ENCODE results near the gene MMP2. TPM values are rescaled to one million over a fixed set of nuclear protein-coding genes. Genes with fewer than 3 reads are reported as not detected.

Gene MMP2
- total and polyA plus RNA-seq, 2 of the 8 experiments (the other 6 are each of a cell fraction or from before 2014, with no cell fraction given), result 33.6 to 58.2 TPM

DNA sequence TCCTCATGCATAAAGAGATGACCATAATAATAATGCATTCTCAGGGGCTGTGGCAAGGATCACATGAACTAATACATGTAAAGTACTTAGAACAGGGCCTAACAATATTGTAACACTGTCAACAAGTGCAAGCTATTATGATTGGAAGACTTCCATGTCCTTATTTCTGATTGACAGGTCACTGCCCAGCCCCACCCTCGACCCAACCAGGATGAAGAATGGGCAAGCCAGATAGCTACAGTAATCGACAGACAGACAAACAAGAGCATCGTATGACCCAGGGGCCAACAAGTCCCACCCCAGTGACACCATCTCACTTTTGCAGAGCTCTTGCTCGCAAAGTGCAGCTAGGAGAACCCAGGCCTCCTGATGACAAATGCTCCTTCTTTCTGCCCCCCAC, 14.6 kb upstream of the MMP2 start:
- no peak overlapping the region for H4K5ac ChIP-seq (ENCODE audit: insufficient read length, low read depth, low read length)
- no peak overlapping the region for H2BK120ac ChIP-seq (replicated peaks; ENCODE audit: low read depth, low read length)
- H3K9me3 ChIP-seq (ENCODE audit: insufficient read depth in 2 of 2, low read depth in 1 of 2, low read length in 1 of 2), result no peaks in the 10 kb centered on the region
- POLR2A ChIA-PET (ENCODE audit: partially characterized antibody), result no interaction called here
- no peak overlapping the region for H2BK12ac ChIP-seq (ENCODE audit: low read depth, low read length)
- H2AFZ ChIP-seq (ENCODE audit: low read length), result no peak overlapping the region
- TF ChIP-seq CBX5 (IDR thresholded peaks at IDR 0.05; ENCODE audit: low read depth, low read length), result no peak
- no peak for TF ChIP-seq RXRA (IDR thresholded peaks at IDR 0.05; ENCODE audit: insufficient read depth, low read depth, low read length)
- TF ChIP-seq ASH2L (IDR thresholded peaks at IDR 0.05; ENCODE audit: low read length), result no peak
- TF ChIP-seq SAP30 (IDR thresholded peaks at IDR 0.05; ENCODE audit: insufficient read depth, insufficient replicate concordance, low read length), result no peak
- no peak for TF ChIP-seq GTF2F1 (IDR thresholded peaks at IDR 0.05; ENCODE audit: borderline replicate concordance, low read depth, low read length)
- TF ChIP-seq TBP (IDR thresholded peaks at IDR 0.05; ENCODE audit: low read depth, low read length), result no peak
- no peak overlapping the region for H3K9ac ChIP-seq (replicated peaks in 1 of 4; ENCODE audit: extremely low read depth in 1 of 4, low read depth in 3 of 4, low read length in 3 of 4)
- H2BK20ac ChIP-seq (ENCODE audit: low read length), result no peak overlapping the region
- CTCF ChIA-PET (ENCODE audit: partially characterized antibody), result interaction anchor here (0.6 to 19.1 kb wide), 76 partner anchors 8 to 1007 kb away, joined by 3 to 446 read pairs (median 6); partner anchors contain the start of genes CAPNS2, CES1 and SLC6A2
- no peaks in the 10 kb centered on the region for H4K20me1 ChIP-seq (replicated peaks in 1 of 2; ENCODE audit: control insufficient read depth in 1 of 2, insufficient read depth in 2 of 2, low read length in 2 of 2)
- no peaks in the 10 kb centered on the region; a peak in 3 of 7 replicates for H3K27me3 ChIP-seq (replicated peaks in 1 of 4; ENCODE audit: control insufficient read depth in 3 of 4, extremely low read depth in 1 of 4, insufficient read depth in 3 of 4, low read length in 3 of 4)
- no peak overlapping the region for H3K56ac ChIP-seq (replicated peaks; ENCODE audit: insufficient read length, low read depth, low read length)
- no peak overlapping the region for H2BK5ac ChIP-seq (ENCODE audit: low read depth, low read length)
- H3K36me3 ChIP-seq (ENCODE audit: control insufficient read depth in 2 of 4, insufficient read depth in 4 of 4, low read length in 3 of 4), result no peaks in the 10 kb centered on the region
- DNase-seq (ENCODE audit: low read depth in 1 of 2, low spot score in 2 of 2) (no peak), FAIRE-seq (no peak)
- H4K8ac ChIP-seq (ENCODE audit: extremely low read depth, insufficient read depth, low read length), result no peak overlapping the region
- H3K4me2 ChIP-seq (ENCODE audit: insufficient read depth in 1 of 2, low read depth in 2 of 2, low read length in 2 of 2), result no peak overlapping the region
- no peak overlapping the region for H2AK5ac ChIP-seq (ENCODE audit: low read depth, low read length)
- no peaks in the 10 kb centered on the region for H3K79me2 ChIP-seq (ENCODE audit: control insufficient read depth in 1 of 2, insufficient read depth in 2 of 2, low read length in 2 of 2)
- no peak overlapping the region for H3K4ac ChIP-seq (replicated peaks; ENCODE audit: insufficient read length, low read depth, low read length)
- H3K23ac ChIP-seq (ENCODE audit: insufficient read length), result no peak overlapping the region
- no peak overlapping the region for H4K91ac ChIP-seq (replicated peaks; ENCODE audit: insufficient read length, low read length)
- no peak overlapping the region for H2BK15ac ChIP-seq (ENCODE audit: low read length)
- no peak overlapping the region for H3K4me3 ChIP-seq (ENCODE audit: extremely low read depth in 1 of 4, insufficient read depth in 2 of 4, low read depth in 3 of 4, low read length in 4 of 4)
- H3K14ac ChIP-seq (ENCODE audit: insufficient read length), result no peak overlapping the region
- no peaks in the 10 kb centered on the region for H3K4me1 ChIP-seq (replicated peaks in 1 of 4; ENCODE audit: control insufficient read depth in 3 of 4, insufficient read depth in 4 of 4, low read length in 3 of 4)
- H3K18ac ChIP-seq (ENCODE audit: extremely low read depth, low read length), result no peak overlapping the region
- no peaks in the 10 kb centered on the region for H3K79me1 ChIP-seq (ENCODE audit: low read depth, low read length)
- H3K23me2 ChIP-seq (ENCODE audit: low read depth, low read length), result no peaks in the 10 kb centered on the region
- H3K27ac ChIP-seq (ENCODE audit: low read depth, low read length), result no peak overlapping the region
- WGBS, 2 experiments (ENCODE audit: extremely low coverage in 1 of 2, insufficient coverage in 1 of 2, insufficient read length in 1 of 2, insufficient replicate concordance in 2 of 2, low coverage in 1 of 2, low lambda C conversion rate in 2 of 2, missing lambda C conversion rate in 1 of 2), result 75% methylated on average over 4 of the region's 4 CpGs; no CpG with 5 or more reads in 1 of the 2 experiments
